HCT116 (cell line): ENCODE results near the gene FMO2.

Experiments used
- CTCF ChIP-seq, 3 experiments: fragments of 200-600 bp in 1 of 3; sonication (generic) in 1 of 3; IDR thresholded peaks in 2 of 3; conservative IDR thresholded peaks in 1 of 3; 2 replicates each; pipeline ENCODE4 v1.5.1; 2012 to 2017; ENCODE audit warnings: low read depth in 2 of 3, low read length in 2 of 3, antibody characterized with exemption in 1 of 3, borderline replicate concordance in 1 of 3, control low read depth in 1 of 3, mild to moderate bottlenecking in 1 of 3, mixed read lengths in 1 of 3, mixed run types in 1 of 3, moderate library complexity in 1 of 3; ENCODE audit not compliant: insufficient read depth in 1 of 3
- EZH2 ChIP-seq: fragments of 200-600 bp; sonication (generic); IDR thresholded peaks from 2 replicates; pipeline ENCODE4 v1.6.1; 2017; ENCODE audit warnings: antibody characterized with exemption, mixed run types
- POLR2A ChIP-seq: IDR thresholded peaks from 2 replicates; pipeline ENCODE4 v1.7.0; 2011; ENCODE audit warnings: borderline replicate concordance; ENCODE audit not compliant: insufficient read depth, insufficient read length; ENCODE audit errors: extremely low read depth
- SP1 ChIP-seq: IDR thresholded peaks from 2 replicates; pipeline ENCODE4 v1.6.1; 2012; ENCODE audit warnings: low read depth

DNA sequence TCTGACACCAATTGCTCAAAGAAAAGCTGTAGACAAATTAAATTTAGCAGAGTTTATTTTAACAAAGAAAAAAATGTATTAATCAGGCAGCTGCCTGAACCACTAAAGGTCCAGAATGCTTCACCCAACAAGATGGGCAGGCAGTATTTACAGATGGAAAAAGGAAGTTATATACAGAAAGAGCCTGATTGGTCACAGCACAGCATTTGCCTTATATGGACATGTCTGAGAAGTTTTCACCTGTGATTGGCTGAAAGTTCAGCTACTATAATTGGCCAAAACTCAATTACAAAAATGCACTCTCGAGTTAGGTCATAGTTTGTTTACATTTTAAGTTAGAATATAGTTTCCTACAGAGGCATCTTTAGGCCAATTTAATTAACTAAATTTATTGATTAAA is 48.1 kb downstream of the FMO2 start:
- TF ChIP-seq CTCF (IDR thresholded peaks at IDR 0.05 in 2 of 3, conservative IDR thresholded peaks at IDR 0.05 in 1 of 3; ENCODE audit: borderline replicate concordance in 1 of 3, insufficient read depth in 1 of 3, low read depth in 2 of 3, low read length in 2 of 3) (no peak), EZH2 (no peak), POLR2A (no peak), SP1 (no peak)
